Measurements from ENCODE around the gene KIF1A. TPM values are rescaled to one million over a fixed set of nuclear protein-coding genes. Genes with fewer than 3 reads are reported as not detected.

KIF1A gene
- total RNA-seq, 4 donors from 2014 or later, result 1.2 to 6.9 (median 4.1) TPM

DNA sequence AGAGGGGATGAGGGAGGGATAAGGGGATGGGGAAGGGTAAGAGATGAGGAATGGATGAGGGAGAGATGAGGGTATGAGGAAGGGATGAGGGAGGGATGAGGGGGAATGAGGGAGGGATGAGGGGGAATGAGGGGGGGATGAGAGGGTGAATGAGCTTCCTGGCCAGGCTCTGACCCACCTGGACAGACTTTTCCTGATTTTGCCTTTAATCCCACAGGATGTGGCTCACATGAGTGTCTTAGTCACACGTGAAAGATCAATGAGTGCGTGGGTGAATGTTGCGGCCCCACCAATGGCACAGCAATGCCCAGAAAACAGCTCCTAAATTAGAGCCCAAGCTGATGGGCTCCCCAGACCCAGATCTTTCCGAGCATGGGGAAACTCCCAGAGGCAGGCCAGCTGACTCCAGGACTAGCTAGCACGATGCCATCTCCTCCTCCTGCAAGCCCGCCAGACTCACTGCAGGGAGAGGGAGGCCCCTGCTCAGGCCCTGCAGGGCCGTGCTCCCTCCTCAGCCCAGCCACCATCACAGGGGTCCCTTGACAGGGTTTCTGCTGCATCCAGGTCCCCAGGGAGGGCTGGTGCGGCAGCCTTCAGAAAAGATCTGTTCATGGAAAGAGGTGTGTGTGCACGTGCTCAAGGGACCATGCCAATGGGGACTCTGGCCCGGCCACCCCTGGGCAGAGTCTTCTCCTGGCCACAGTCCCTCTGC lies 87.0 kb downstream of the KIF1A start:
- Histone ChIP-seq H3K27me3 (no peaks in the 10 kb centered on the region), H3K4me3 (replicated peaks in 1 of 3) (no peak overlapping the region), H3K9me3 (no peaks in the 10 kb centered on the region), H3K4me1 (no peaks in the 10 kb centered on the region), H3K27ac (no peak overlapping the region), H3K36me3 (no peaks in the 10 kb centered on the region)
- WGBS, 2 donors, result 77 to 84% methylated on average over 5 to 6 of the region's 10 CpGs
- TF ChIP-seq POLR2A (IDR thresholded peaks at IDR 0.05), result no peak
- TF ChIP-seq, protein P1, sequence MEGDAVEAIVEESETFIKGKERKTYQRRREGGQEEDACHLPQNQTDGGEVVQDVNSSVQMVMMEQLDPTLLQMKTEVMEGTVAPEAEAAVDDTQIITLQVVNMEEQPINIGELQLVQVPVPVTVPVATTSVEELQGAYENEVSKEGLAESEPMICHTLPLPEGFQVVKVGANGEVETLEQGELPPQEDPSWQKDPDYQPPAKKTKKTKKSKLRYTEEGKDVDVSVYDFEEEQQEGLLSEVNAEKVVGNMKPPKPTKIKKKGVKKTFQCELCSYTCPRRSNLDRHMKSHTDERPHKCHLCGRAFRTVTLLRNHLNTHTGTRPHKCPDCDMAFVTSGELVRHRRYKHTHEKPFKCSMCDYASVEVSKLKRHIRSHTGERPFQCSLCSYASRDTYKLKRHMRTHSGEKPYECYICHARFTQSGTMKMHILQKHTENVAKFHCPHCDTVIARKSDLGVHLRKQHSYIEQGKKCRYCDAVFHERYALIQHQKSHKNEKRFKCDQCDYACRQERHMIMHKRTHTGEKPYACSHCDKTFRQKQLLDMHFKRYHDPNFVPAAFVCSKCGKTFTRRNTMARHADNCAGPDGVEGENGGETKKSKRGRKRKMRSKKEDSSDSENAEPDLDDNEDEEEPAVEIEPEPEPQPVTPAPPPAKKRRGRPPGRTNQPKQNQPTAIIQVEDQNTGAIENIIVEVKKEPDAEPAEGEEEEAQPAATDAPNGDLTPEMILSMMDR (IDR thresholded peaks at IDR 0.05), result no peak
- intact Hi-C loops (cut with DNase I), result no loop called here
- no peak for DNase-seq

DNA sequence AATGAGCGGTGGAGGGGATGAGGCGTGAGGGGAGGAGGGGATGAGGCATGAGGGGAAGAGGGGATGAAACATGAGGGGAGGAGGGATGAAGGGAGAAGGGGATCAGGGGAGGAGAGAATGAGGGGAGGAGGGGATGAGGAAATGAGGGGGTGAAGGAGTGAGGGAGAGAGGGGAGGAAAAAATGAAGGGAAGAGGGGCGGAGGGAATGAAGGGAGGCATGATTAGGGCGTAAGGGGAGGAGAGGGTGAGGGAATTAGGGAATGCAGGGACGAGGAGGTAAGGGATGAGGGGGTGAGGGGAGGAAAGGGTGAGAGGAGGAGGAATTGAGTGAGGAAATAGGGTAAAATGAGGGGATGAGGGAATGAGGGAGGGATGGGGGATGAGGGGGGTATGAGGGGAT lies 87.8 kb downstream of the KIF1A start:
- 85 to 86% methylated on average over 5 of the region's 5 CpGs for WGBS, 2 donors
- DNase-seq, result no peak
- no peaks in the 10 kb centered on the region for H3K4me1 ChIP-seq

DNA sequence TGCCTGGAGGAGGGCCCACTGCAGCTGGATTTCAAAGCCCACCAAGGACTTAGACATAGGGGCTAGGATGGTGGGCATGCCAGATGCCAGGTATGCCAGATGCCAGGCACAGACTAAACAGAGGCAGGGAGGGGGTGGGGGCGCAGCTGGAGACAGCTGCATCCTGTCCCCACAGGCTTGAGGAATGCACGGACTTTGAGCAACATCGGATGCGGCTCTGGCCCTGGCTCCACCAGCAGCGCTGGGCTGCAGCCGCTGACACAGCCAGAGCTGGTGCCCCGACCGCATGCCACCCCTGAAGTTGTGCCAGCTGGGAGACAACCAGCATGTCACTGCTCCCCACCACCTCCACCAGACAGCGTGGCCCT lies 88.9 kb downstream of the KIF1A start:
- no peaks in the 10 kb centered on the region for H3K36me3 ChIP-seq
- WGBS, 2 donors, result 45 to 67% methylated on average over 4 to 7 of the region's 9 CpGs
- no peaks in the 10 kb centered on the region for H3K27me3 ChIP-seq
- H3K4me3 ChIP-seq (replicated peaks in 1 of 3), result no peak overlapping the region
- intact Hi-C loops (cut with DNase I), result no loop called here
- no peak overlapping the region for H3K27ac ChIP-seq
- DNase-seq, result no peak
- H3K9me3 ChIP-seq, result no peaks in the 10 kb centered on the region
- TF ChIP-seq, protein P1 (IDR thresholded peaks at IDR 0.05), result no peak
- no peak for TF ChIP-seq POLR2A (IDR thresholded peaks at IDR 0.05)
- H3K4me1 ChIP-seq, result no peaks in the 10 kb centered on the region

More for the DNA sequence above, 87.8 kb downstream of the KIF1A start:
- Histone ChIP-seq H3K4me3 (replicated peaks in 1 of 3) (no peak overlapping the region), H3K27me3 (no peaks in the 10 kb centered on the region), H3K36me3 (no peaks in the 10 kb centered on the region), H3K27ac (no peak overlapping the region), H3K9me3 (no peaks in the 10 kb centered on the region)
- TF ChIP-seq, protein P1 (IDR thresholded peaks at IDR 0.05), result no peak
- TF ChIP-seq POLR2A (IDR thresholded peaks at IDR 0.05), result no peak
- intact Hi-C loops (cut with DNase I), result no loop called here

DNA sequence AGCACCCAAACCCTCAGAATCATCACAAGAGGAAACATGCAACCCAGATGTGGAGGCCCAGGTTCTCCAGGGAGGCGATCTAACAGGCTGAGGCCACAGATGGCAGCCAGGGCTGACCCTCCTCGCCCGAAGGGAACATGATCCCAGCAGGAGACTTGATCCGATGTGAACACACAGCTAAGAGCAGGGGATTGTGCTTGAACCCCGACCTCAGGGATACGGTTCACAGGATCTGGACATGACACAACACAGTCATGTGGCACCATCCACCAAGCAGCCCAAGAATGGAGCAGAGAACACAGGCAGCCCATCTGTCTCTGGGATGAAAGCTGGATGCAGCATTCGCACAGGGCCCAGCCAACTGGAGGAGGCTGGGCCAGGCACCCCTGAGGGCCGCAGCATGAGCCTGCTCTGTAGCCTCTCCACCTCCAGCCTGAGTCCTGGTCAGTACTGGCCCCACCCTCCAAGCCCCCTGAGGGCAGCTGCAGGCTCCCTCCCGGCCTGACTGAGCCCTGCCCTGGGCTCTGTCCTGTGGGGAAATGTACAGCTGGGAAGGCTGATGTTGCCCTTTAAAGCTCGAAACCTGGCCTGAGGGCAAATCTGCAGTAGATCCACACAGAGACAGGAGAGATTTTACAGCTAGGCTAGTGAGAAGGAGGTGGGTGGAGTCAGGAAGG lies 89.4 kb downstream of the KIF1A start:
- no peaks in the 10 kb centered on the region for H3K4me1 ChIP-seq
- H3K9me3 ChIP-seq, result no peaks in the 10 kb centered on the region
- WGBS, 2 donors, result 80 to 88% methylated on average over 4 to 10 of the region's 10 CpGs
- no peak overlapping the region for H3K4me3 ChIP-seq (replicated peaks in 1 of 3)
- no peak for DNase-seq
- no peak for TF ChIP-seq POLR2A (IDR thresholded peaks at IDR 0.05)
- TF ChIP-seq, protein P1 (IDR thresholded peaks at IDR 0.05), result no peak
- no peaks in the 10 kb centered on the region for H3K27me3 ChIP-seq
- H3K27ac ChIP-seq, result no peak overlapping the region
- intact Hi-C loops (cut with DNase I), result no loop called here
- no peaks in the 10 kb centered on the region for H3K36me3 ChIP-seq

DNA sequence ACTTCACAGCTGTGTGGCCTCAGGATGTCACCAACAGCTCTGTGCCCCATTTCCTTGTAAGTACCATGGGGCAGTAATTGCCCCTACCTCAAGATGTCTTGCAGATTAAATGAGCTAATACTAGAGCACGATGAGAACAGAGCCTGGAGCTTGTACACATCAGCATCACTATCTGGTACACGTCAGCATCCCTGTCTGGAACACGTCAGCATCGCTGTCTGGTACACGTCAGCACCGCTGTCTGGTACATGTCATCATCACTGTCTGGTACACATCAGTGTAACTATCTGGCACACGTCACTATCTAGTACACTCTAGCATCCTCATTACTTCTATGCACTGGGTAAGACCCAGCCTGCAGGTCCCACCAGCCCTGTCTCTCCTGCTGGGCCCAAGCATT lies 91.2 kb downstream of the KIF1A start:
- Histone ChIP-seq H3K9me3 (no peaks in the 10 kb centered on the region), H3K4me1 (no peaks in the 10 kb centered on the region), H3K36me3 (no peaks in the 10 kb centered on the region), H3K4me3 (replicated peaks in 1 of 3) (no peak overlapping the region), H3K27ac (no peak overlapping the region), H3K27me3 (no peaks in the 10 kb centered on the region)
- intact Hi-C loops (cut with DNase I), result no loop called here
- no peak for DNase-seq
- no peak for TF ChIP-seq POLR2A (IDR thresholded peaks at IDR 0.05)
- TF ChIP-seq, protein P1 (IDR thresholded peaks at IDR 0.05), result no peak
- WGBS, 2 donors, result 65 to 87% methylated on average over 7 of the region's 7 CpGs
